ENCODE data around the gene ZNF385C. TPM values are rescaled to one million over a fixed set of nuclear protein-coding genes. Genes with fewer than 3 reads are reported as not detected.

Gene ZNF385C
- total and polyA plus RNA-seq, 2 experiments from 2014 or later: not detected

- peak; percentile 34 for DNase-seq
- peak overlapping the region; percentile 57 for H2AFZ ChIP-seq
- 17 to 19% methylated on average over 42 to 53 of the region's 67 CpGs for WGBS, 2 experiments (ENCODE audit: low coverage in 1 of 2, low lambda C conversion rate in 2 of 2, missing lambda C conversion rate in 2 of 2)
- TF ChIP-seq EZH2 (IDR thresholded peaks at IDR 0.05; ENCODE audit: insufficient read depth, poor library complexity, severe bottlenecking) (peak; percentile 67), EZH2phosphoT487 (IDR thresholded peaks at IDR 0.05; ENCODE audit: insufficient read depth, low read depth) (no peak)
- H3K4me2 ChIP-seq (ENCODE audit: unreplicated experiment): peak overlapping the region; percentile 18
- 0 out of 2 replicates have a peak, but pooled peaks cover 4% of the 10 kb centered on the region for H3K4me1 ChIP-seq (ENCODE audit: insufficient read depth)
- H3K36me3 ChIP-seq (ENCODE audit: low read depth): no peaks in the 10 kb centered on the region
- in situ Hi-C loops (cut with MboI): no loop called here
- H3F3A ChIP-seq (ENCODE audit: insufficient read depth): no peaks in the 10 kb centered on the region
- no peaks in the 10 kb centered on the region for H4K20me1 ChIP-seq (ENCODE audit: insufficient read depth)
- no peaks in the 10 kb centered on the region for H3K9me2 ChIP-seq (ENCODE audit: insufficient read depth)
- H3K79me2 ChIP-seq (ENCODE audit: insufficient read depth): no peaks in the 10 kb centered on the region
- no peak overlapping the region for H3K27ac ChIP-seq
- H3K9me3 ChIP-seq (ENCODE audit: low read depth): no peaks in the 10 kb centered on the region
- peaks cover 16% of the 10 kb centered on the region for H3K27me3 ChIP-seq (replicated peaks; ENCODE audit: insufficient read depth)
- peak overlapping the region; percentile 42 for H3K4me3 ChIP-seq
- H3K9ac ChIP-seq: no peak overlapping the region
Observed at GRCh38 chr17:42072323-42073187, 25.7 kb downstream of the ZNF385C start.

- in situ Hi-C loops (cut with MboI): no loop called here
- H3F3A ChIP-seq (ENCODE audit: insufficient read depth): no peaks in the 10 kb centered on the region
- H3K27me3 ChIP-seq (replicated peaks; ENCODE audit: insufficient read depth): peaks cover 16% of the 10 kb centered on the region
Observed at GRCh38 chr17:42071810-42072209, 26.5 kb downstream of the ZNF385C start.

GRCh38 chr17:42068979-42069378, 29.3 kb downstream of the ZNF385C start:
- H3K27ac ChIP-seq: no peak overlapping the region
- no peaks in the 10 kb centered on the region for H3F3A ChIP-seq (ENCODE audit: insufficient read depth)
- H3K4me1 ChIP-seq (ENCODE audit: insufficient read depth): 0 out of 2 replicates have a peak, but pooled peaks cover 4% of the 10 kb centered on the region
- H3K4me3 ChIP-seq: no peak overlapping the region
- no peak for TF ChIP-seq EZH2 (IDR thresholded peaks at IDR 0.05; ENCODE audit: insufficient read depth, poor library complexity, severe bottlenecking)
- TF ChIP-seq EZH2phosphoT487 (IDR thresholded peaks at IDR 0.05; ENCODE audit: insufficient read depth, low read depth): no peak
- no peaks in the 10 kb centered on the region for H3K9me3 ChIP-seq (ENCODE audit: low read depth)
- H2AFZ ChIP-seq: no peak overlapping the region
- H3K36me3 ChIP-seq (ENCODE audit: low read depth): no peaks in the 10 kb centered on the region
- WGBS, 2 experiments (ENCODE audit: low coverage in 1 of 2, low lambda C conversion rate in 2 of 2, missing lambda C conversion rate in 2 of 2): 86 to 96% methylated on average over 2 to 3 of the region's 3 CpGs
- H4K20me1 ChIP-seq (ENCODE audit: insufficient read depth): no peaks in the 10 kb centered on the region
- H3K4me2 ChIP-seq (ENCODE audit: unreplicated experiment): no peak overlapping the region
- in situ Hi-C loops (cut with MboI): no loop called here
- DNase-seq: no peak
- H3K9me2 ChIP-seq (ENCODE audit: insufficient read depth): no peaks in the 10 kb centered on the region
- peaks cover 16% of the 10 kb centered on the region for H3K27me3 ChIP-seq (replicated peaks; ENCODE audit: insufficient read depth)
- no peaks in the 10 kb centered on the region for H3K79me2 ChIP-seq (ENCODE audit: insufficient read depth)
- H3K9ac ChIP-seq: no peak overlapping the region

More at GRCh38 chr17:42071810-42072209, 26.5 kb downstream of the ZNF385C start:
- Histone ChIP-seq H4K20me1 (ENCODE audit: insufficient read depth) (no peaks in the 10 kb centered on the region), H3K27ac (no peak overlapping the region), H2AFZ (peak overlapping the region; percentile 57), H3K9me3 (ENCODE audit: low read depth) (no peaks in the 10 kb centered on the region), H3K9me2 (ENCODE audit: insufficient read depth) (no peaks in the 10 kb centered on the region), H3K4me1 (ENCODE audit: insufficient read depth) (0 out of 2 replicates have a peak, but pooled peaks cover 4% of the 10 kb centered on the region), H3K36me3 (ENCODE audit: low read depth) (no peaks in the 10 kb centered on the region), H3K4me2 (ENCODE audit: unreplicated experiment) (no peak overlapping the region), H3K9ac (no peak overlapping the region), H3K4me3 (peak overlapping the region; percentile 42; the same call in 1 of the 2 replicates), H3K79me2 (ENCODE audit: insufficient read depth) (no peaks in the 10 kb centered on the region)
- 8 to 10% methylated on average over 3 of the region's 3 CpGs for WGBS, 2 experiments (ENCODE audit: low coverage in 1 of 2, low lambda C conversion rate in 2 of 2, missing lambda C conversion rate in 2 of 2)
- TF ChIP-seq EZH2phosphoT487 (IDR thresholded peaks at IDR 0.05; ENCODE audit: insufficient read depth, low read depth) (no peak), EZH2 (IDR thresholded peaks at IDR 0.05; ENCODE audit: insufficient read depth, poor library complexity, severe bottlenecking) (no peak)
- no peak for DNase-seq

- no peaks in the 10 kb centered on the region for H3F3A ChIP-seq (ENCODE audit: insufficient read depth)
- H4K20me1 ChIP-seq (ENCODE audit: insufficient read depth): no peaks in the 10 kb centered on the region
- peak; percentile 51 for DNase-seq
- no peak overlapping the region for H2AFZ ChIP-seq
- H3K27me3 ChIP-seq (replicated peaks; ENCODE audit: insufficient read depth): peaks cover 9% of the 10 kb centered on the region
- H3K4me2 ChIP-seq (ENCODE audit: unreplicated experiment): no peak overlapping the region
- H3K4me3 ChIP-seq: no peak overlapping the region
- no peaks in the 10 kb centered on the region for H3K9me3 ChIP-seq (ENCODE audit: low read depth)
- H3K4me1 ChIP-seq (ENCODE audit: insufficient read depth): 0 out of 2 replicates have a peak, but pooled peaks cover 4% of the 10 kb centered on the region
- 6 to 7% methylated on average over 12 of the region's 12 CpGs for WGBS, 2 experiments (ENCODE audit: low coverage in 1 of 2, low lambda C conversion rate in 2 of 2, missing lambda C conversion rate in 2 of 2)
- no peak overlapping the region for H3K27ac ChIP-seq
- H3K79me2 ChIP-seq (ENCODE audit: insufficient read depth): no peaks in the 10 kb centered on the region
- H3K36me3 ChIP-seq (ENCODE audit: low read depth): no peaks in the 10 kb centered on the region
- H3K9ac ChIP-seq: no peak overlapping the region
- in situ Hi-C loops (cut with MboI): no loop called here
- H3K9me2 ChIP-seq (ENCODE audit: insufficient read depth): no peaks in the 10 kb centered on the region
- TF ChIP-seq EZH2 (IDR thresholded peaks at IDR 0.05; ENCODE audit: insufficient read depth, poor library complexity, severe bottlenecking): no peak
- TF ChIP-seq EZH2phosphoT487 (IDR thresholded peaks at IDR 0.05; ENCODE audit: insufficient read depth, low read depth): no peak
Observed at GRCh38 chr17:42067371-42068091, 30.7 kb downstream of the ZNF385C start.
